Stomach (tissue), 4 donors: ENCODE measurements around the gene PRKCA.

Experiments
- EP300 ChIP-seq: sonication (generic); formaldehyde crosslinking; IDR thresholded peaks from one replicate; pipeline ENCODE4 v1.6.1; 2017; ENCODE audit warnings: antibody characterized with exemption
- POLR2A ChIP-seq, 4 donors: fragments of 450-650 bp; IDR thresholded peaks; one replicate each; pipeline ENCODE4 v1.6.1; 2016; ENCODE audit warnings: antibody characterized with exemption in 4 of 4, control low read depth in 2 of 4, mild to moderate bottlenecking in 1 of 4, moderate library complexity in 1 of 4
- POLR2AphosphoS5 ChIP-seq, 3 donors: sonication (generic); formaldehyde crosslinking; IDR thresholded peaks; one replicate each; pipeline ENCODE4 v1.6.1; 2016; ENCODE audit warnings: antibody characterized with exemption in 3 of 3
- TF ChIP-seq, protein P1 (sequence below), 7 experiments: fragments of 450-650 bp in 4 of 7; fragments of 200-600 bp in 3 of 7; sonication (generic) in 3 of 7; IDR thresholded peaks; one replicate each; pipeline ENCODE4 v1.5.1; 2016 to 2019; ENCODE audit warnings: antibody characterized with exemption in 7 of 7, control low read depth in 2 of 7, mild to moderate bottlenecking in 1 of 7

- TF ChIP-seq, protein P1, sequence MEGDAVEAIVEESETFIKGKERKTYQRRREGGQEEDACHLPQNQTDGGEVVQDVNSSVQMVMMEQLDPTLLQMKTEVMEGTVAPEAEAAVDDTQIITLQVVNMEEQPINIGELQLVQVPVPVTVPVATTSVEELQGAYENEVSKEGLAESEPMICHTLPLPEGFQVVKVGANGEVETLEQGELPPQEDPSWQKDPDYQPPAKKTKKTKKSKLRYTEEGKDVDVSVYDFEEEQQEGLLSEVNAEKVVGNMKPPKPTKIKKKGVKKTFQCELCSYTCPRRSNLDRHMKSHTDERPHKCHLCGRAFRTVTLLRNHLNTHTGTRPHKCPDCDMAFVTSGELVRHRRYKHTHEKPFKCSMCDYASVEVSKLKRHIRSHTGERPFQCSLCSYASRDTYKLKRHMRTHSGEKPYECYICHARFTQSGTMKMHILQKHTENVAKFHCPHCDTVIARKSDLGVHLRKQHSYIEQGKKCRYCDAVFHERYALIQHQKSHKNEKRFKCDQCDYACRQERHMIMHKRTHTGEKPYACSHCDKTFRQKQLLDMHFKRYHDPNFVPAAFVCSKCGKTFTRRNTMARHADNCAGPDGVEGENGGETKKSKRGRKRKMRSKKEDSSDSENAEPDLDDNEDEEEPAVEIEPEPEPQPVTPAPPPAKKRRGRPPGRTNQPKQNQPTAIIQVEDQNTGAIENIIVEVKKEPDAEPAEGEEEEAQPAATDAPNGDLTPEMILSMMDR (IDR thresholded peaks at IDR 0.05): no peak
- TF ChIP-seq POLR2A (IDR thresholded peaks at IDR 0.05): no peak
- no peak for TF ChIP-seq EP300
- TF ChIP-seq POLR2AphosphoS5 (IDR thresholded peaks at IDR 0.05): no peak
Observed at GRCh38 chr17:66829386-66829864, 527.0 kb downstream of the PRKCA start.
